GM12874 (cell line): ENCODE measurements around the gene MGARP.

ENCODE experiments used
- TF ChIP-seq, protein P1 (sequence below): IDR thresholded peaks from 2 replicates; pipeline ENCODE4 v1.5.1; 2011; ENCODE audit warnings: low read depth, mild to moderate bottlenecking, control low read depth, low read length, moderate library complexity; ENCODE audit not compliant: insufficient read depth

Gene MGARP

GRCh38 chr4:139282065-139282720 is 2.2 kb upstream of the MGARP start:
- TF ChIP-seq, protein P1, sequence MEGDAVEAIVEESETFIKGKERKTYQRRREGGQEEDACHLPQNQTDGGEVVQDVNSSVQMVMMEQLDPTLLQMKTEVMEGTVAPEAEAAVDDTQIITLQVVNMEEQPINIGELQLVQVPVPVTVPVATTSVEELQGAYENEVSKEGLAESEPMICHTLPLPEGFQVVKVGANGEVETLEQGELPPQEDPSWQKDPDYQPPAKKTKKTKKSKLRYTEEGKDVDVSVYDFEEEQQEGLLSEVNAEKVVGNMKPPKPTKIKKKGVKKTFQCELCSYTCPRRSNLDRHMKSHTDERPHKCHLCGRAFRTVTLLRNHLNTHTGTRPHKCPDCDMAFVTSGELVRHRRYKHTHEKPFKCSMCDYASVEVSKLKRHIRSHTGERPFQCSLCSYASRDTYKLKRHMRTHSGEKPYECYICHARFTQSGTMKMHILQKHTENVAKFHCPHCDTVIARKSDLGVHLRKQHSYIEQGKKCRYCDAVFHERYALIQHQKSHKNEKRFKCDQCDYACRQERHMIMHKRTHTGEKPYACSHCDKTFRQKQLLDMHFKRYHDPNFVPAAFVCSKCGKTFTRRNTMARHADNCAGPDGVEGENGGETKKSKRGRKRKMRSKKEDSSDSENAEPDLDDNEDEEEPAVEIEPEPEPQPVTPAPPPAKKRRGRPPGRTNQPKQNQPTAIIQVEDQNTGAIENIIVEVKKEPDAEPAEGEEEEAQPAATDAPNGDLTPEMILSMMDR, result no peak

DNA sequence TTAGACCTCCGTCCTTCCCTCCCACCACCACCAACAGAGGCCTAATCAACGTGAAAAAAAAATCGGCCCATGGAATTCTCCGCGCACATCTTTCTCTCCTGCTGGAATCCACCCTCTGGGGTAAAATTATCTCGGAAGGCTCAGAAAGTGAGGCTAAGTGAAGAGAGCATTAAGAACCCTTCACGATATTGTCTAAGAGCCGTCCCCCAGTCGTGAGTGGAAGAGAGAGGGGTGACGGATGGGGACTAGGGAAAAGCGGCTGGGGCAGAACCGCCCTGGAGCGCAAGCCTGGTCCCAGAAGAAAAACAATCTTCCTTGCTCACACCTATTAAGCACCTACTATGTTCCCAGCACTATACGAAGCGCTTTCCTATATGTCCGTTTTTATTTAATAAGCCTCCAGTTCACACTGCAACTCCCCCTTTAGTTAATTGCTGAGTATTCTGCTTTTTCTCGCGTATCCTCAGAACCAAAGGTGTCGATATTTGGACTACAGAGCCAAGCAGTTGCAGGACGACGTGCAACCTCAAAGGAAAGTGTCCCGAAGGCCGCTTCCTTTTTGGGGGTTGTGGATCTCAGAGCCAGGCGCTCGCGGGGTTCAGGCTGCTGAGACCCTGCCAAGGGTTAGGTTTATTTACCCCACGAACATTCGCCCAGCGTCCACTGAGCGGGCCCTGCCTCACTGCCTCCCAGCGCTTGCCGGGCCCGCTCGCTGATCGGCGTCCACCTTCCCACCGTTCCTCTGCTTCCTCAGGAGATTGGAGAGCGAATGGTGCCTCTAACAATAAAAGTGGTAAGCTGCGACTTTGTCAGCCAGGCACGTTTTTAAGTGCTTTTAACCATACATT is 889 bp downstream of the MGARP start:
- TF ChIP-seq, protein P1, result no peak

- TF ChIP-seq, protein P1, result no peak
Observed at GRCh38 chr4:139278485-139278884, 1.5 kb downstream of the MGARP start.

DNA sequence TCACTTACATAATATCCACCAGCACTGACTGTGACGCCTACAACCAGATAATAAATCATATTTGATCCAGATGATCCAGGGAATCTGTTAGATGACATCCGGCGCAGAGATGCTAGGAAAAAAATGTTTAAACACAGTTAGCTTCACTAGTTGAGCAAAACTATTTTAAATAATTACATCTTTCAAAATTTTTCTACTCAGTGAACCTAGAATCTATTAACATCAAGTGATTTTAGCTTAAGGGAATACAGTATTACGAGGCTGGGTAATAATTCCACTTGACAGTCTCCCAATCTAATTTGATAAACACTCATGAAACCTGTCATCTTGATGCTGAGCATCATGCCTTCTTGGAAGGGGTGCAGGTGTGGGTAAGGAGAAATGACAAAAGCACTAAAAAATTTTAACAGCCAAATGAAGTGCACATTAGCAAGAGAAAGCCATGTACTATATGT is 4.7 kb downstream of the MGARP start:
- TF ChIP-seq, protein P1, result no peak

GRCh38 chr4:139274790-139275189 is 5.2 kb downstream of the MGARP start:
- TF ChIP-seq, protein P1, result no peak

- TF ChIP-seq, protein P1, result no peak
Observed at GRCh38 chr4:139273835-139274234, 6.2 kb downstream of the MGARP start.

DNA sequence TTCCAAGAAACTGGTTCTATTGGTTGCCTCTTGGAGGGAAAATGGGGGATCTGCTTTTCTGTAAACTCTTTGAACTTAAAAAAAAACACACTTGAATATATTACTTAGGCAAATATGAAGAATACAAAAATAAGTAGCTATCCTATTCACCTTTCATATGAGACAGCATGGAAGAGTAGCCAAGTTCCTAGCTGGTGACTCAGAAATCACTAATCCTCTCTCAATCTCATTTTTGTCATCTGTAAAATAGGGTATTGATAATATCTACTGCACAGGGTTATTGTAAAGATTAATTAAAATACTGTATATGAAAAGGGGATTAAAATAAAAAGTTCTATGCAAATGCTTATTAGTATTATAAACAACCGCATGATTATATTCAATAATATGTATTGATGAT is 12.7 kb downstream of the MGARP start:
- TF ChIP-seq, protein P1, result no peak
